K562 (cell line): ENCODE data around the gene PCSK6. TPM values are rescaled to one million over a fixed set of nuclear protein-coding genes. Genes with fewer than 3 reads are reported as not detected.

Experiments
- CTCFL ChIP-seq: IDR thresholded peaks from 2 replicates; pipeline ENCODE4 v1.6.1; 2011; ENCODE audit warnings: borderline replicate concordance, low read depth, mild to moderate bottlenecking, moderate library complexity, low read length; ENCODE audit not compliant: insufficient read depth, poor library complexity, severe bottlenecking
- DDX20 ChIP-seq: fragments of 450-650 bp; IDR thresholded peaks from 2 replicates; pipeline ENCODE4 v1.6.1; 2016; ENCODE audit warnings: missing genetic modification characterization, low read depth, mild to moderate bottlenecking, missing compliant biosample characterization, moderate library complexity
- KLF6 ChIP-seq: fragments of 250-450 bp; sonication (Bioruptor Pico); IDR thresholded peaks from 2 replicates; pipeline ENCODE4 v1.4.0; 2020; ENCODE audit warnings: mild to moderate bottlenecking, moderate library complexity, borderline replicate concordance
- REST ChIP-seq, 2 experiments: fragments of 450-650 bp; formaldehyde crosslinking in 1 of 2; IDR thresholded peaks; 2 replicates each; pipeline versions ENCODE4 v1.4.0 to v1.6.1; 2014 to 2020; ENCODE audit warnings: mild to moderate bottlenecking in 2 of 2, borderline replicate concordance in 1 of 2, low read depth in 1 of 2
- SMC3 ChIP-seq: conservative IDR thresholded peaks from 2 replicates; pipeline ENCODE4 v1.6.1; 2011; ENCODE audit warnings: low read depth, low read length, improper control_type of control experiment; ENCODE audit not compliant: insufficient read depth
- polyA plus RNA-seq, 8 experiments: library from polyadenylated mRNA; depleted of rRNA in 4 of 8; stranded (reverse) in 5 of 8; unstranded in 3 of 8; fragments of >200 nt; fragmentation: Nextera tagmentation in 2 of 8; fragmentation: Illumina TruSeq in 1 of 8; extraction: Ambion mirVana in 2 of 8; extraction: Trizol in 1 of 8; gene quantifications; 2 replicates each; pipeline versions ENCODE4 v1.2.1 to v1.2.3, GENCODE V29; 2011 to 2014; ENCODE audit warnings: inconsistent platforms in 1 of 8, missing spikeins in 1 of 8
- total RNA-seq, 7 experiments: library from RNA; depleted of rRNA in 6 of 7; stranded (reverse); fragments of >200 nt in 6 of 7; fragmentation: Illumina TruSeq in 2 of 7; extraction: Trizol in 2 of 7; gene quantifications; 2 replicates each; pipeline versions ENCODE4 v1.2.1 to v1.2.3, GENCODE V29; 2011 to 2021; ENCODE audit warnings: low replicate concordance in 1 of 7
- TF ChIP-seq, protein P1 (sequence below): fragments of 450-650 bp; formaldehyde crosslinking; IDR thresholded peaks from 2 replicates; pipeline ENCODE4 v1.4.0; 2020; ENCODE audit warnings: mild to moderate bottlenecking, moderate library complexity
- TF ChIP-seq, protein P2 (sequence below): fragments of 450-650 bp; IDR thresholded peaks from 2 replicates; pipeline ENCODE4 v1.6.1; 2017; ENCODE audit warnings: antibody characterized with exemption, mild to moderate bottlenecking
- TF ChIP-seq, protein P3 (sequence below): fragments of 450-650 bp; IDR thresholded peaks from 2 replicates; pipeline ENCODE4 v1.6.1; 2016

Gene PCSK6
- total and polyA plus RNA-seq, 9 of the 15 experiments (the other 6 are each of a cell fraction or from before 2014, with no cell fraction given) = 2.2 to 32.6 (median 14.5) TPM

GRCh38 chr15:101501703-101502373 is 12.3 kb upstream of the PCSK6 start (continued):
- TF ChIP-seq REST (IDR thresholded peaks at IDR 0.05; ENCODE audit: borderline replicate concordance) (peak; percentile 61), REST (CRISPR knock-in tag; IDR thresholded peaks at IDR 0.05; ENCODE audit: low read depth) (no peak), SMC3 (peak; percentile 41; the same call in 1 of the 2 replicates), CTCFL (peak; percentile 56), DDX20 (no peak), KLF6 (CRISPR knock-in tag) (no peak)
- TF ChIP-seq, protein P1, sequence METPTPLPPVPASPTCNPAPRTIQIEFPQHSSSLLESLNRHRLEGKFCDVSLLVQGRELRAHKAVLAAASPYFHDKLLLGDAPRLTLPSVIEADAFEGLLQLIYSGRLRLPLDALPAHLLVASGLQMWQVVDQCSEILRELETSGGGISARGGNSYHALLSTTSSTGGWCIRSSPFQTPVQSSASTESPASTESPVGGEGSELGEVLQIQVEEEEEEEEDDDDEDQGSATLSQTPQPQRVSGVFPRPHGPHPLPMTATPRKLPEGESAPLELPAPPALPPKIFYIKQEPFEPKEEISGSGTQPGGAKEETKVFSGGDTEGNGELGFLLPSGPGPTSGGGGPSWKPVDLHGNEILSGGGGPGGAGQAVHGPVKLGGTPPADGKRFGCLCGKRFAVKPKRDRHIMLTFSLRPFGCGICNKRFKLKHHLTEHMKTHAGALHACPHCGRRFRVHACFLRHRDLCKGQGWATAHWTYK (CRISPR knock-in tag) = no peak
- TF ChIP-seq, protein P2, sequence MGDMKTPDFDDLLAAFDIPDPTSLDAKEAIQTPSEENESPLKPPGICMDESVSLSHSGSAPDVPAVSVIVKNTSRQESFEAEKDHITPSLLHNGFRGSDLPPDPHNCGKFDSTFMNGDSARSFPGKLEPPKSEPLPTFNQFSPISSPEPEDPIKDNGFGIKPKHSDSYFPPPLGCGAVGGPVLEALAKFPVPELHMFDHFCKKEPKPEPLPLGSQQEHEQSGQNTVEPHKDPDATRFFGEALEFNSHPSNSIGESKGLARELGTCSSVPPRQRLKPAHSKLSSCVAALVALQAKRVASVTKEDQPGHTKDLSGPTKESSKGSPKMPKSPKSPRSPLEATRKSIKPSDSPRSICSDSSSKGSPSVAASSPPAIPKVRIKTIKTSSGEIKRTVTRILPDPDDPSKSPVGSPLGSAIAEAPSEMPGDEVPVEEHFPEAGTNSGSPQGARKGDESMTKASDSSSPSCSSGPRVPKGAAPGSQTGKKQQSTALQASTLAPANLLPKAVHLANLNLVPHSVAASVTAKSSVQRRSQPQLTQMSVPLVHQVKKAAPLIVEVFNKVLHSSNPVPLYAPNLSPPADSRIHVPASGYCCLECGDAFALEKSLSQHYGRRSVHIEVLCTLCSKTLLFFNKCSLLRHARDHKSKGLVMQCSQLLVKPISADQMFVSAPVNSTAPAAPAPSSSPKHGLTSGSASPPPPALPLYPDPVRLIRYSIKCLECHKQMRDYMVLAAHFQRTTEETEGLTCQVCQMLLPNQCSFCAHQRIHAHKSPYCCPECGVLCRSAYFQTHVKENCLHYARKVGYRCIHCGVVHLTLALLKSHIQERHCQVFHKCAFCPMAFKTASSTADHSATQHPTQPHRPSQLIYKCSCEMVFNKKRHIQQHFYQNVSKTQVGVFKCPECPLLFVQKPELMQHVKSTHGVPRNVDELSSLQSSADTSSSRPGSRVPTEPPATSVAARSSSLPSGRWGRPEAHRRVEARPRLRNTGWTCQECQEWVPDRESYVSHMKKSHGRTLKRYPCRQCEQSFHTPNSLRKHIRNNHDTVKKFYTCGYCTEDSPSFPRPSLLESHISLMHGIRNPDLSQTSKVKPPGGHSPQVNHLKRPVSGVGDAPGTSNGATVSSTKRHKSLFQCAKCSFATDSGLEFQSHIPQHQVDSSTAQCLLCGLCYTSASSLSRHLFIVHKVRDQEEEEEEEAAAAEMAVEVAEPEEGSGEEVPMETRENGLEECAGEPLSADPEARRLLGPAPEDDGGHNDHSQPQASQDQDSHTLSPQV = peak; percentile 16; the same call in 1 of the 2 replicates
- TF ChIP-seq, protein P3, sequence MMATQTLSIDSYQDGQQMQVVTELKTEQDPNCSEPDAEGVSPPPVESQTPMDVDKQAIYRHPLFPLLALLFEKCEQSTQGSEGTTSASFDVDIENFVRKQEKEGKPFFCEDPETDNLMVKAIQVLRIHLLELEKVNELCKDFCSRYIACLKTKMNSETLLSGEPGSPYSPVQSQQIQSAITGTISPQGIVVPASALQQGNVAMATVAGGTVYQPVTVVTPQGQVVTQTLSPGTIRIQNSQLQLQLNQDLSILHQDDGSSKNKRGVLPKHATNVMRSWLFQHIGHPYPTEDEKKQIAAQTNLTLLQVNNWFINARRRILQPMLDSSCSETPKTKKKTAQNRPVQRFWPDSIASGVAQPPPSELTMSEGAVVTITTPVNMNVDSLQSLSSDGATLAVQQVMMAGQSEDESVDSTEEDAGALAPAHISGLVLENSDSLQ = 0 out of 2 replicates have a peak, but pooled peaks have one; percentile 16
